Mesendoderm (in vitro differentiated cells): ENCODE measurements around the gene OR7C1.
"Not testable (repeated sequence)": the region's sequence is repeated elsewhere in the genome, so short reads cannot be mapped to it uniquely, and the experiment has no call there.

Source experiments
- DNase-seq: peaks from one replicate; pipeline ENCODE4 v3.0.0; 2013
- H2AK5ac ChIP-seq: 2 replicates; pipeline ENCODE4 v1.6.1; 2013; ENCODE audit warnings: low read length, inconsistent platforms
- H2BK120ac ChIP-seq: 2 replicates; pipeline ENCODE4 v1.6.1; 2013; ENCODE audit warnings: low read depth, mild to moderate bottlenecking, low read length, moderate library complexity, mixed read lengths
- H2BK15ac ChIP-seq: replicated peaks from 2 replicates; pipeline ENCODE4 v1.6.1; 2013; ENCODE audit warnings: low read depth, mild to moderate bottlenecking, moderate library complexity
- H2BK5ac ChIP-seq: 2 replicates; pipeline ENCODE4 v1.6.1; 2013; ENCODE audit warnings: low read length, inconsistent platforms
- H3K18ac ChIP-seq: 2 replicates; pipeline ENCODE4 v1.6.1; 2013; ENCODE audit warnings: mild to moderate bottlenecking, low read length, mixed read lengths
- H3K23ac ChIP-seq: one replicate; pipeline ENCODE4 v1.6.1; 2013; ENCODE audit warnings: low read length
- H3K27ac ChIP-seq: 2 replicates; pipeline ENCODE4 v1.5.1; 2013; ENCODE audit warnings: low read depth, mild to moderate bottlenecking, inconsistent platforms, low read length, moderate library complexity
- H3K27me3 ChIP-seq: 2 replicates; pipeline ENCODE4 v1.6.1; 2013; ENCODE audit warnings: low read length, control low read depth, mild to moderate bottlenecking, inconsistent platforms; ENCODE audit not compliant: insufficient read depth, poor library complexity
- H3K36me3 ChIP-seq: 2 replicates; pipeline ENCODE4 v1.6.1; 2013; ENCODE audit warnings: low read length, inconsistent platforms; ENCODE audit not compliant: control insufficient read depth, insufficient read depth
- H3K4ac ChIP-seq: one replicate; pipeline ENCODE4 v1.6.1; 2013; ENCODE audit warnings: low read depth, mild to moderate bottlenecking, low read length, moderate library complexity
- H3K4me1 ChIP-seq: 2 replicates; pipeline ENCODE4 v1.6.1; 2013; ENCODE audit warnings: low read depth, low read length, inconsistent platforms; ENCODE audit not compliant: control insufficient read depth
- H3K4me2 ChIP-seq: 2 replicates; pipeline ENCODE4 v1.6.1; 2013; ENCODE audit warnings: low read length
- H3K4me3 ChIP-seq: 2 replicates; pipeline ENCODE4 v1.5.1; 2013; ENCODE audit warnings: mild to moderate bottlenecking, low read length
- H3K56ac ChIP-seq: one replicate; pipeline ENCODE4 v1.6.1; 2013; ENCODE audit warnings: low read length
- H3K79me1 ChIP-seq: 2 replicates; pipeline ENCODE4 v1.6.1; 2013; ENCODE audit warnings: low read length, inconsistent platforms
- H3K79me2 ChIP-seq: 2 replicates; pipeline ENCODE4 v1.6.1; 2013; ENCODE audit warnings: mild to moderate bottlenecking, low read length; ENCODE audit not compliant: control insufficient read depth, insufficient read depth
- H3K9ac ChIP-seq: 2 replicates; pipeline ENCODE4 v1.6.1; 2013; ENCODE audit warnings: low read length, inconsistent platforms
- H4K5ac ChIP-seq: one replicate; pipeline ENCODE4 v1.6.1; 2013; ENCODE audit warnings: low read length
- H4K8ac ChIP-seq: one replicate; pipeline ENCODE4 v1.6.1; 2013; ENCODE audit warnings: low read depth, mild to moderate bottlenecking, control low read depth, low read length, moderate library complexity
- WGBS: extraction: QIAGEN DNeasy Blood & Tissue Kit; methylation state at CpG from one replicate; pipeline ENCODE4 v1.1.7; 2013; ENCODE audit warnings: low lambda C conversion rate, missing lambda C conversion rate; ENCODE audit not compliant: insufficient coverage; ENCODE audit errors: extremely low coverage; 5-methylcytosine and 5-hydroxymethylcytosine counted together

The OR7C1 gene

GRCh38 chr19:14773722-14774121 lies 61.3 kb downstream of the OR7C1 start:
- not testable (repeated sequence) for H3K56ac ChIP-seq, H3K36me3 ChIP-seq, H3K27ac ChIP-seq, H3K9ac ChIP-seq, H3K27me3 ChIP-seq, H3K79me1 ChIP-seq, H3K4ac ChIP-seq, H2BK120ac ChIP-seq, H2BK5ac ChIP-seq, H3K4me2 ChIP-seq, H2AK5ac ChIP-seq, H3K23ac ChIP-seq, H3K4me1 ChIP-seq, H4K5ac ChIP-seq, H2BK15ac ChIP-seq, DNase-seq, H3K18ac ChIP-seq, H3K79me2 ChIP-seq, H3K4me3 ChIP-seq, H4K8ac ChIP-seq
- no CpG with 5 or more reads among the region's 9 CpGs for WGBS

GRCh38 chr19:14772995-14773394 lies 62.0 kb downstream of the OR7C1 start:
- H3K23ac ChIP-seq = no peak overlapping the region
- no peak overlapping the region for H2BK15ac ChIP-seq
- H2BK120ac ChIP-seq = no peak overlapping the region
- no peak for DNase-seq
- H3K56ac ChIP-seq = no peak overlapping the region
- H3K4me3 ChIP-seq = no peak overlapping the region
- no peak overlapping the region for H3K18ac ChIP-seq
- no peak overlapping the region for H2BK5ac ChIP-seq
- H3K79me2 ChIP-seq = no peaks in the 10 kb centered on the region
- no peaks in the 10 kb centered on the region for H3K27me3 ChIP-seq
- no peaks in the 10 kb centered on the region for H3K79me1 ChIP-seq
- no peak overlapping the region for H3K27ac ChIP-seq
- no peak overlapping the region for H3K9ac ChIP-seq
- H3K36me3 ChIP-seq = no peaks in the 10 kb centered on the region
- no peaks in the 10 kb centered on the region for H3K4me1 ChIP-seq
- H2AK5ac ChIP-seq = no peak overlapping the region
- H4K5ac ChIP-seq = no peak overlapping the region
- H3K4me2 ChIP-seq = no peak overlapping the region
- no peak overlapping the region for H3K4ac ChIP-seq
- WGBS = no CpG with 5 or more reads among the region's 7 CpGs
- H4K8ac ChIP-seq = no peak overlapping the region

DNA sequence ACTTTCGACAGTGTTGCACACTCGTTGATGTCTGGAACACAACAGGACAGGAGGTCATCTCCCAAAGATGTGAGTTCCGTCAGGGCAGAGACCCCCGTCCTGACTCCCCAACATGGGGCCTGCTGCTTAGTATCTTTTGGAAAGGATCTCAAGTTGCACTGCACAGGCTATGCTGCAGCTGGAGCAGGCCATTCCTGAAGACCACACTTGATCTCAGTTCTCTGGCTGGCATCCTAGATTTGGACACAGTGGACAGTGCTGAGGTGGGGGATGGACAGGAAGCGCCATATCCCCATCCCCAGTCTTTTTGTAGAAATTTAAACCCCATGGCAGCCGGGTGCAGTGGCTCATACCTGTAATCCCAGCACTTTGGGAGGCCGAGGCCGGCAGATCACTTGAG lies 62.5 kb downstream of the OR7C1 start:
- no CpG with 5 or more reads among the region's 8 CpGs for WGBS

GRCh38 chr19:14770944-14771839 lies 63.8 kb downstream of the OR7C1 start:
- Histone ChIP-seq H3K4ac (no peak overlapping the region), H3K4me2 (no peak overlapping the region), H3K18ac (no peak overlapping the region), H3K27ac (no peak overlapping the region), H2AK5ac (no peak overlapping the region), H3K23ac (no peak overlapping the region), H3K9ac (no peak overlapping the region), H3K4me1 (no peaks in the 10 kb centered on the region), H2BK15ac (no peak overlapping the region), H3K27me3 (no peaks in the 10 kb centered on the region), H3K79me1 (no peaks in the 10 kb centered on the region), H3K36me3 (no peaks in the 10 kb centered on the region), H2BK120ac (no peak overlapping the region), H3K56ac (no peak overlapping the region), H4K8ac (no peak overlapping the region), H2BK5ac (no peak overlapping the region), H3K4me3 (no peak overlapping the region), H3K79me2 (no peaks in the 10 kb centered on the region), H4K5ac (no peak overlapping the region)
- no peak for DNase-seq
- no CpG with 5 or more reads among the region's 11 CpGs for WGBS

More for the DNA sequence above, 62.5 kb downstream of the OR7C1 start:
- H3K27ac ChIP-seq = no peak overlapping the region
- no peak overlapping the region for H3K23ac ChIP-seq
- no peak overlapping the region for H3K4ac ChIP-seq
- H3K79me2 ChIP-seq = no peaks in the 10 kb centered on the region
- H3K9ac ChIP-seq = no peak overlapping the region
- no peak overlapping the region for H2BK120ac ChIP-seq
- no peak overlapping the region for H2BK5ac ChIP-seq
- no peak overlapping the region for H3K4me3 ChIP-seq
- H2BK15ac ChIP-seq = no peak overlapping the region
- H4K8ac ChIP-seq = no peak overlapping the region
- H3K18ac ChIP-seq = no peak overlapping the region
- no peak overlapping the region for H2AK5ac ChIP-seq
- no peak for DNase-seq
- no peak overlapping the region for H4K5ac ChIP-seq
- no peak overlapping the region for H3K56ac ChIP-seq
- no peaks in the 10 kb centered on the region for H3K4me1 ChIP-seq
- H3K79me1 ChIP-seq = no peaks in the 10 kb centered on the region
- no peaks in the 10 kb centered on the region for H3K27me3 ChIP-seq
- no peak overlapping the region for H3K4me2 ChIP-seq
- no peaks in the 10 kb centered on the region for H3K36me3 ChIP-seq

DNA sequence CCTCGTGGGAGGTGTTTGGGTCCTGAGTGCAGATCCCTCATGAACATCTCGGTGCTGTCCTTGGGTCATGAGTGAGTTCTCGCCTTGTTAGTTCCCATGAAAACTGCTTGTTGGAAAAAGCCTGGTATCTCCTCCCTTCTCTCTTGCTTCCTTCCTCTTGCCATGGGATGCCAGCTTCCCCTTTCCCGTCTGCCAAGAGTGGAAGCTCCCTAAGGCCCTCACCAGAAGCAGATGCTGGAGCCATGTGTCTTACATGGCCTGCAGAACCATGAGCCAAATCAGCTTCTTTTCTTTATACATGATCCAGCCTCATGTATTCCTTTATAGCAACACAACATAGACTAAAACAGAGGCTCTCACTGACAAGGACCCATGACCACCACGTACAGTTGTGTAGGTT lies 64.8 kb downstream of the OR7C1 start:
- no peaks in the 10 kb centered on the region for H3K27me3 ChIP-seq
- H3K9ac ChIP-seq = no peak overlapping the region
- H3K27ac ChIP-seq = no peak overlapping the region
- no peak overlapping the region for H2BK15ac ChIP-seq
- H3K4me3 ChIP-seq = no peak overlapping the region
- no peak overlapping the region for H3K18ac ChIP-seq
- no peaks in the 10 kb centered on the region for H3K79me2 ChIP-seq
- no peak overlapping the region for H4K5ac ChIP-seq
- H3K56ac ChIP-seq = no peak overlapping the region
- no peak overlapping the region for H3K4ac ChIP-seq
- no peak overlapping the region for H2BK5ac ChIP-seq
- H2AK5ac ChIP-seq = no peak overlapping the region
- H3K79me1 ChIP-seq = no peaks in the 10 kb centered on the region
- H3K23ac ChIP-seq = no peak overlapping the region
- no peak for DNase-seq
- WGBS = no CpG with 5 or more reads among the region's 5 CpGs
- H3K36me3 ChIP-seq = no peaks in the 10 kb centered on the region
- no peak overlapping the region for H3K4me2 ChIP-seq
- H3K4me1 ChIP-seq = no peaks in the 10 kb centered on the region
- H2BK120ac ChIP-seq = no peak overlapping the region
- no peak overlapping the region for H4K8ac ChIP-seq

DNA sequence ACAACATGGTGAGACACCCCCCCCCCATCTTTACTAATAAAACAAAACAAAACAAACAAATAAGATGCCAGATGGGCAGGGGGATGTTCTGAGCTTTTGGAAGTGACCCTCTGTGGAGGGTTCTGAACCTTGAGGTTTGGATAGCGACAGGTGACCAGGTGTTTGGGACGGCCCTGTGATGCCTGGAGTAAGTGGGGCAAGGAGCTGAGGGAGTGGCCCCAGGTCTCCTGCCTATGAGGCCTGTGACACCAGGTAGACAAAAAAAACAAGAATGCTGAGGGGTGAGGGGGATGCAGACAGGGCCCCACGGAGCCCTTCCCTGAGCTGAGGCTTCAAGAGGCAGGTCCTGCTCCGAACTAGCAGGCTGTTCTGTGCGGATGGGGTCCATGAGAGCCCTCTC lies 65.8 kb downstream of the OR7C1 start:
- H3K4me3 ChIP-seq = no peak overlapping the region
- H2AK5ac ChIP-seq = no peak overlapping the region
- no peak overlapping the region for H2BK15ac ChIP-seq
- no peak for DNase-seq
- H3K18ac ChIP-seq = no peak overlapping the region
- no peaks in the 10 kb centered on the region for H3K27me3 ChIP-seq
- no peak overlapping the region for H2BK5ac ChIP-seq
- H3K36me3 ChIP-seq = no peaks in the 10 kb centered on the region
- H3K27ac ChIP-seq = no peak overlapping the region
- WGBS = no CpG with 5 or more reads among the region's 5 CpGs
- no peaks in the 10 kb centered on the region for H3K79me1 ChIP-seq
- H3K9ac ChIP-seq = no peak overlapping the region
- H4K5ac ChIP-seq = no peak overlapping the region
- no peak overlapping the region for H3K4me2 ChIP-seq
- no peak overlapping the region for H3K23ac ChIP-seq
- H3K4ac ChIP-seq = no peak overlapping the region
- no peak overlapping the region for H3K56ac ChIP-seq
- H4K8ac ChIP-seq = no peak overlapping the region
- H3K4me1 ChIP-seq = no peaks in the 10 kb centered on the region
- no peak overlapping the region for H2BK120ac ChIP-seq
- H3K79me2 ChIP-seq = no peaks in the 10 kb centered on the region
